HUES64 (cell line): ENCODE data around the gene PBXIP1.

Source experiments
- H3K27ac ChIP-seq: 2 replicates; pipeline ENCODE4 v1.7.0; 2013; ENCODE audit warnings: low read depth, low read length, inconsistent platforms
- H3K27me3 ChIP-seq: 2 replicates; pipeline ENCODE4 v1.6.1; 2013; ENCODE audit warnings: mild to moderate bottlenecking, low read length; ENCODE audit not compliant: insufficient read depth
- H3K36me3 ChIP-seq: 2 replicates; pipeline ENCODE4 v1.6.1; 2013; ENCODE audit warnings: mild to moderate bottlenecking, low read length; ENCODE audit not compliant: insufficient read depth
- H3K4me1 ChIP-seq: 2 replicates; pipeline ENCODE4 v1.6.1; 2013; ENCODE audit warnings: mild to moderate bottlenecking, low read length, moderate library complexity; ENCODE audit not compliant: insufficient read depth
- H3K4me3 ChIP-seq: 2 replicates; pipeline ENCODE4 v1.5.1; 2013; ENCODE audit warnings: mild to moderate bottlenecking, low read length, moderate library complexity
- H3K9ac ChIP-seq: 2 replicates; pipeline ENCODE4 v1.6.1; 2013; ENCODE audit warnings: mild to moderate bottlenecking, low read depth, low read length
- H3K9me3 ChIP-seq: 2 replicates; pipeline ENCODE4 v1.6.1; 2013; ENCODE audit warnings: low read depth, low read length; ENCODE audit not compliant: insufficient read depth
- WGBS: fragments of 150-250, 120-280 bp; methylation state at CpG from one replicate; pipeline ENCODE4 v1.1.7; 2013; ENCODE audit warnings: missing lambda C conversion rate; 5-methylcytosine and 5-hydroxymethylcytosine counted together

The PBXIP1 gene

GRCh38 chr1:154938604-154939399 lies 17.1 kb downstream of the PBXIP1 start:
- H3K27ac ChIP-seq = no peak overlapping the region
- no peaks in the 10 kb centered on the region for H3K27me3 ChIP-seq
- H3K9me3 ChIP-seq = no peaks in the 10 kb centered on the region
- no peak overlapping the region for H3K9ac ChIP-seq
- no peak overlapping the region for H3K4me3 ChIP-seq
- WGBS = 96% methylated on average over 7 of the region's 7 CpGs
- H3K4me1 ChIP-seq = peaks cover 8% of the 10 kb centered on the region; the same call in 1 of the 2 replicates
- no peaks in the 10 kb centered on the region for H3K36me3 ChIP-seq

- no peaks in the 10 kb centered on the region for H3K36me3 ChIP-seq
- peaks cover 8% of the 10 kb centered on the region; the same call in 1 of the 2 replicates for H3K4me1 ChIP-seq
- H3K27me3 ChIP-seq = no peaks in the 10 kb centered on the region
- H3K27ac ChIP-seq = peak overlapping the region; percentile 89; the same call in 1 of the 2 replicates
- 0 out of 2 replicates have a peak overlapping the region, but pooled peaks have one; percentile 80 for H3K4me3 ChIP-seq
- WGBS = 91% methylated on average over 8 of the region's 8 CpGs
- no peak overlapping the region for H3K9ac ChIP-seq
- no peaks in the 10 kb centered on the region for H3K9me3 ChIP-seq
These were observed 17.9 kb downstream of the PBXIP1 start for GRCh38 chr1:154937988-154938386.

GRCh38 chr1:154937085-154937987 lies 18.6 kb downstream of the PBXIP1 start:
- H3K9ac ChIP-seq = peak overlapping the region; percentile 98
- WGBS = 2% methylated on average over 36 of the region's 36 CpGs
- H3K9me3 ChIP-seq = no peaks in the 10 kb centered on the region
- H3K4me1 ChIP-seq = peaks cover 8% of the 10 kb centered on the region; the same call in 1 of the 2 replicates
- H3K27ac ChIP-seq = peak overlapping the region; percentile 89
- peak overlapping the region; percentile 80 for H3K4me3 ChIP-seq
- H3K36me3 ChIP-seq = no peaks in the 10 kb centered on the region
- no peaks in the 10 kb centered on the region for H3K27me3 ChIP-seq

- no peaks in the 10 kb centered on the region for H3K36me3 ChIP-seq
- H3K9ac ChIP-seq = peak within 1 kb of the TSS; percentile 98
- no peaks in the 10 kb centered on the region for H3K9me3 ChIP-seq
- WGBS = under 1% methylated on average over 45 of the region's 45 CpGs
- no peaks in the 10 kb centered on the region for H3K27me3 ChIP-seq
- H3K4me1 ChIP-seq = peaks cover 8% of the 10 kb centered on the region; the same call in 1 of the 2 replicates
- peak within 1 kb of the TSS; percentile 80 for H3K4me3 ChIP-seq
- H3K27ac ChIP-seq = peak within 1 kb of the TSS; percentile 89
These were observed 19.3 kb downstream of the PBXIP1 start, which contains the start of gene PMVK for GRCh38 chr1:154936555-154937084. PMVK (minus strand) TSS chr1:154936719; CDS start chr1:154936685, 34 bp downstream.

GRCh38 chr1:154935749-154936554 lies 19.9 kb downstream of the PBXIP1 start:
- H3K27ac ChIP-seq = peak overlapping the region; percentile 89; the same call in 1 of the 2 replicates
- H3K9ac ChIP-seq = peak overlapping the region; percentile 98
- 50% methylated on average over 26 of the region's 27 CpGs for WGBS
- H3K36me3 ChIP-seq = no peaks in the 10 kb centered on the region
- peak overlapping the region; percentile 80 for H3K4me3 ChIP-seq
- H3K4me1 ChIP-seq = peaks cover 8% of the 10 kb centered on the region; the same call in 1 of the 2 replicates
- H3K9me3 ChIP-seq = no peaks in the 10 kb centered on the region
- H3K27me3 ChIP-seq = no peaks in the 10 kb centered on the region

- no peak overlapping the region for H3K4me3 ChIP-seq
- H3K36me3 ChIP-seq = no peaks in the 10 kb centered on the region
- H3K9ac ChIP-seq = no peak overlapping the region
- no peaks in the 10 kb centered on the region for H3K27me3 ChIP-seq
- H3K4me1 ChIP-seq = no peaks in the 10 kb centered on the region
- WGBS = 98% methylated on average over 5 of the region's 5 CpGs
- no peak overlapping the region for H3K27ac ChIP-seq
- no peaks in the 10 kb centered on the region for H3K9me3 ChIP-seq
These were observed 21.4 kb downstream of the PBXIP1 start for GRCh38 chr1:154934358-154934948.

- Histone ChIP-seq H3K36me3 (no peaks in the 10 kb centered on the region; the same call in 1 of the 2 replicates), H3K9me3 (no peaks in the 10 kb centered on the region), H3K27me3 (no peaks in the 10 kb centered on the region), H3K4me1 (no peaks in the 10 kb centered on the region), H3K27ac (no peak overlapping the region), H3K4me3 (no peak overlapping the region), H3K9ac (no peak overlapping the region)
- WGBS = 94% methylated on average over 11 of the region's 11 CpGs
These were observed 23.9 kb downstream of the PBXIP1 start for GRCh38 chr1:154931940-154932487.

- WGBS = 94% methylated on average over 13 of the region's 13 CpGs
- Histone ChIP-seq H3K36me3 (peaks cover 25% of the 10 kb centered on the region), H3K9ac (no peak overlapping the region)
These were observed 29.7 kb downstream of the PBXIP1 start for GRCh38 chr1:154926201-154926600.

GRCh38 chr1:154925335-154926170 lies 30.3 kb downstream of the PBXIP1 start:
- no peaks in the 10 kb centered on the region for H3K9me3 ChIP-seq
- H3K4me3 ChIP-seq = no peak overlapping the region
- no peaks in the 10 kb centered on the region for H3K27me3 ChIP-seq
- no peak overlapping the region for H3K9ac ChIP-seq
- 97% methylated on average over 3 of the region's 3 CpGs for WGBS
- H3K4me1 ChIP-seq = no peaks in the 10 kb centered on the region
- H3K36me3 ChIP-seq = peaks cover 25% of the 10 kb centered on the region
- no peak overlapping the region for H3K27ac ChIP-seq

More at GRCh38 chr1:154926201-154926600, 29.7 kb downstream of the PBXIP1 start:
- no peaks in the 10 kb centered on the region for H3K4me1 ChIP-seq
- H3K27me3 ChIP-seq = no peaks in the 10 kb centered on the region
- H3K4me3 ChIP-seq = no peak overlapping the region
- no peak overlapping the region for H3K27ac ChIP-seq
- H3K9me3 ChIP-seq = no peaks in the 10 kb centered on the region
